Dermis microvascular lymphatic vessel endothelial cell (primary cell): Measurements from ENCODE around the gene EML4. TPM values are rescaled to one million over a fixed set of nuclear protein-coding genes. Genes with fewer than 3 reads are reported as not detected.

Source experiments
- DNase-seq, 2 donors: peaks; one replicate each; pipeline versions ENCODE4 v3.0.0 to v3.0.0-alpha.2; 2010; ENCODE audit warnings: low read depth in 2 of 2
- total RNA-seq: library from RNA; depleted of rRNA; stranded (reverse); fragments of >200 nt; gene quantifications from 2 replicates; pipeline ENCODE4 v1.2.1, GENCODE V29; 2014

EML4 gene
- total RNA-seq, 1 donor from 2014 or later: 14.2 TPM

- peak; percentile 38 to 51 for DNase-seq
Observed at GRCh38 chr2:42196403-42197267, 27.5 kb downstream of the EML4 start.

GRCh38 chr2:42197792-42198191 is 28.6 kb downstream of the EML4 start:
- no peak for DNase-seq

GRCh38 chr2:42198466-42198865 is 29.3 kb downstream of the EML4 start:
- no peak for DNase-seq

DNA sequence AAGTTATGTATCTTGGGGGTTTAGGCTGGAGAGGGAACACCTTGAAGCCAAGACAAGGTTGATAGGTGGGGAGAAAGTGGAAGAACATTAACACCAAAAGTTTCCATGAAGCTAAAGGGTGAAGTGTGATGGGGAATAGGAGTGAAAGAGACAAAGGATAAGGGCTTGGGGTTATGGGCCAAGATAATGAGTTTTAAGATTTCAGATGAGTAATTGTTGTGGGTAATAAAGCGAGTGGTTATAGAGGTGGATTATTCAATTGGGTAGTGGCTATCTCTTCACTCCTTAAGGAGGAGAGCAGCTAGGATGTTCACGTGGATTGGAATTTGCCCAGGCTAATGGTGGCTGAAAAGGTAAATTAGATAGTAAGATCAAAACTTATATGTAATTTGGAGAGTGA is 29.8 kb downstream of the EML4 start:
- DNase-seq: no peak

GRCh38 chr2:42199626-42200025 is 30.5 kb downstream of the EML4 start:
- no peak for DNase-seq

- no peak for DNase-seq
Observed at GRCh38 chr2:42200926-42201855, 32.0 kb downstream of the EML4 start.

GRCh38 chr2:42202634-42203008 is 33.5 kb downstream of the EML4 start:
- no peak for DNase-seq

GRCh38 chr2:42203792-42204191 is 34.6 kb downstream of the EML4 start:
- DNase-seq: no peak

GRCh38 chr2:42205337-42205736 is 36.2 kb downstream of the EML4 start:
- no peak for DNase-seq

DNA sequence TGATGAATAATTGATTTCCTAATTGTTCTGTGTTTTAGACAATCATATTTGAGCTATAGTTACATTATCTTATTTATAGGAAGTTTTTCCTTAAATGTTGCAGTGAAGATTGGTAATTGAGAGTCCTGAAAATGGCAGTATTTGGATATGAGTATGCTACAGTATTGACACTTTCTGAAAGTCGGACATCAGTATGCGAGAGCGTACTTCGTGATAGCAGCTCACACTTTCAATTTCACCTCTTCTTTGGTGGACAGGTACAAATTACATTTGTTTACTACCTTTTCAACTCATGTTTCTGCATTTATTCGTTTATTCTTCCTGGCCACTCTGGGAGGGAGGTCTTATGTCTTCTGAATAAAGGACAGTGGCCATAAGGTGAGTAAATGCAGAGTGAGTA is 38.7 kb downstream of the EML4 start:
- DNase-seq: no peak

GRCh38 chr2:42210203-42210602 is 41.0 kb downstream of the EML4 start:
- DNase-seq: no peak

- DNase-seq: no peak
Observed at GRCh38 chr2:42211291-42211690, 42.1 kb downstream of the EML4 start.

GRCh38 chr2:42214669-42215068 is 45.5 kb downstream of the EML4 start:
- no peak for DNase-seq

DNA sequence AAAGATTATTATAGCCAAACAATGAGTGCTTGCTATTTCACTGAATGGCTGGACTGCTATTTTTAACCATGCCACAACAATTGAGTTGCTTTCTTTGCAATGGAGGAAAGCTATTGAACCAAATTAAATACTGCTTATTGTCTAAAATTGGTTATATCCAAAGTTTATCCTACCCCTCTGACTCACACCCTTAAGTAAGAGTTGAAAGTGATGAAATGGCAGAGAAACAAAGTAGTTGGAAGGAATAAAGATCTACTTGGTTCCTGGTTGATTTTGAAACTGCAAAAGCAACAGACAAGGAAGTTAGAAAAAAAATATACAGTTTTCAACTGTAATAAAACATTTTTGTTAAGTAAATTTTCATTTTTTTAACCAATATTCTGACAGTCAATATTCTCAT is 47.5 kb downstream of the EML4 start:
- no peak for DNase-seq

DNA sequence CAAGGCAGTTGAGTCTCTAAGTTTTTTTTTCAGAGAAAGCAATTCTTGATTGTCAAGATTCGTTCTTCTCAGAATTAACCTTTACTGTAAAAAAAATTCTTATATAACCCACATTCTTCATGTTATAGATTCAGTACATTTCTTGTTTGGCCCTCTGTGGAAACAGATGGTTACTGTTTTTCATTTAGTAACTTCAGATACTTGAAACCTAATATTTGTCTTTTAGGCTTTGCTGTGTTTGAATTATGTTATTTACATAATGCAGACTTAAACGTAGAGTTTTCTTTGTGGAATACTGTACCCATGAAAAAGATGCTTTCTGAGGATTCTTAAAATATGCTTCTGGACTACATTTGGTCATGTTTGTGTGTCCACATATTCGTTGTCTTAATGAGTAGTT is 48.2 kb downstream of the EML4 start:
- no peak for DNase-seq

DNA sequence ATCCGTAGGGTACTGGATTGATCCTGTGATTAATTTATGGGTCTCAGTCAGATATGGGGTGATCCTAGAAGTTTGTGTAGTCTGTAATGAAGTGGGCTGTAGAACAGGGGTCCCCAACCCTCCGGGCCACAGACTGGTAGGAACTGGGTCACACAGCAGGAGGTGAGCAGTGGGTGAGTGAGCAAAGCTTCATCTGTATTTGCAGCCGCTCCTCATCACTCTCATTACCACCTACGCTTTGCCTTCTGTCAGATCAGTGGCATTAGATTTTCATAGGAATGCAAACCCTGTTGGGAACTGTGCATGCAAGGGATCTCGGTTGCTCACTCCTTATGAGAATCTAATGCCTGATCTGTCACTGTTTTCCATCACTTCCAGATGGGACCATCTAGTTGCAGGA is 48.8 kb downstream of the EML4 start:
- no peak for DNase-seq

GRCh38 chr2:42218712-42219111 is 49.6 kb downstream of the EML4 start:
- no peak for DNase-seq

GRCh38 chr2:42219160-42219559 is 50.0 kb downstream of the EML4 start:
- no peak for DNase-seq

DNA sequence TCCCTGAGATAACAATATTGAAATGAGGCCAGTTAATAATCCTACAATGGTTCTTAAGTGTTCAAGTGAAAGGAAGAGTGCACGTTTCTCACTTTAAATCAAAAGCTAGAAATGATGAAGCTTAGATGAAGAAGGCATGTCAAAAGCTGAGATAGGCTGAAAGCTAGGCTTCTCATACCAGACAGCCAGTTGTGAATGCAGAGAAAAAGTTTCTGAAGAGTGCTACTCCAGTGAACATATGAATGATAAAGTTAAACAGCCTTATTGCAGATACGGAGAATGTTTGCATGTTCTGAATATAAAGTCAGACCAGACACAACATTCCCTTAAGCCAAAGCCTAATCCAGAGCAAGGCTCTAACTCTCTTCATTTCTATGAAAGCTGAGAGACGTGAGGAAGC is 51.4 kb downstream of the EML4 start:
- DNase-seq: no peak

DNA sequence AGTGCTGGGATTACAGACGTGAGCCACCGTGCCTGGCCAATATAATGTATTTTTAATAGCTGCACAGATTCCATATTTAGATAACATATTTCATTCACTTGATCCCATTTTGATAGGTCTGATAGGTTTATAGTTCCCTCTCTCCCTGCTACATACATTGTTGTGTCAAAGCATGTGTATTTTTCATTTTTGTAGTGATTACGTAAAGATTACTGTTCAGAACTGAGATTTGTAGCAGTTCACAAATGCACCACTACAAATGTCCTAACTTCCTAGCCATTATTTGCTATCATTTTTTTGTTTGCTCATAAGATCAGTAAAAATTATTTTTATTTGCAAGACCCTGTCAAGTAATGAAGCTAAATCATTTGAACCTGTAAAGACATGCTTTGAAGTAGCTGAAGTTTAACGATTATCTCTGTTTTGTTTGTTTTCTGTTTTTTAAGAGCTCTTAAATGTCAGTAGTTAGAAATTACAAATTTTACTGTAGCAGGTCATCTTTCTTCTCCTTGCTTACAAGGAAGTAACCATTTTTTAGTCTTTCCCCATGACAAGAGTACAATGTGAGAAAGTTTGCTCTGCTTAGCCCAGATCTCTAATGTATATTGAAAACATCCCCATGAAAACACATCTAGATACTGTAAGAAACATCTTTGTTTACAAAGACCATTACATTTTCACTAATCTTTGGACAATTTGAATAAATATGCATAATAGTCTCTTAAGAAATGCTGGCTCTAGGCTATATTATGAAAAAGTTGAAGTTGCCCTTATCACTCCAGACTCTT is 54.1 kb downstream of the EML4 start:
- no peak for DNase-seq

DNA sequence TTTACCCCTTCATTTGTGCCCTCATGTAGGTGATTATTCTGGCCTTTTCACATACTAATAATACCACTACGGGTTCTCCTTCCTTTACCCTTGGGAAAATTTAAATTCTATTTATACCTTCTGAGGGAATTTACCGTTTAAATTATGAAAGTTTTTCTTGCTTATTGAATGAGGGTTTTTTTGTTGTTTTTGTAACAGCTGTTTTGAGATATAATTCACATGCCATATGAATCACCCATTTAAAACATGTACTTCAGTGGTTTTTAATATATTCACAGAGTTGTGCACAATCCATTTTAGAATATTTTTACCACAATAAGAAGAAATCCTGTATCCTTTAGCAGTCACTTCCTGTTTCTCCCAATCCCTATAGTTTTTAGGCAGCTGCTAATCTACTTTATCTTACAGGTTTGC is 54.7 kb downstream of the EML4 start:
- DNase-seq: peak in 1 of 2 donors; percentile 51
